ACC112 (cell line): ENCODE measurements around the gene ANKMY1.

ENCODE experiments used
- H2AFZ ChIP-seq: fragments of 200-600 bp; sonication (generic); one replicate; pipeline ENCODE4 v1.6.0; 2017; ENCODE audit warnings: antibody characterized with exemption, low read length; ENCODE audit not compliant: unreplicated experiment
- H3K27ac ChIP-seq: fragments of 200-600 bp; sonication (generic); 2 replicates; pipeline ENCODE4 v1.5.1; 2014; ENCODE audit warnings: low read depth, mild to moderate bottlenecking, antibody characterized with exemption, low read length, moderate library complexity
- H3K27me3 ChIP-seq: fragments of 200-600 bp; sonication (generic); 2 replicates; pipeline ENCODE4 v1.6.1; 2014; ENCODE audit warnings: mild to moderate bottlenecking, antibody characterized with exemption, low read length, moderate library complexity, mixed read lengths; ENCODE audit not compliant: insufficient read depth
- H3K36me3 ChIP-seq: fragments of 200-600 bp; sonication (generic); 2 replicates; pipeline ENCODE4 v1.6.1; 2016; ENCODE audit warnings: mild to moderate bottlenecking, antibody characterized with exemption, low read length, moderate library complexity, mixed read lengths; ENCODE audit not compliant: insufficient read depth
- H3K4me1 ChIP-seq: fragments of 200-600 bp; sonication (generic); one replicate; pipeline ENCODE4 v1.6.1; 2016; ENCODE audit warnings: low read length, mixed read lengths; ENCODE audit not compliant: insufficient read depth, unreplicated experiment, control insufficient read depth
- H3K4me3 ChIP-seq: fragments of 200-600 bp; sonication (generic); 2 replicates; pipeline ENCODE4 v1.5.1; 2014; ENCODE audit warnings: mild to moderate bottlenecking, low read depth, low read length
- H3K79me2 ChIP-seq: fragments of 200-600 bp; sonication (generic); one replicate; pipeline ENCODE4 v1.6.0; 2016; ENCODE audit warnings: low read length; ENCODE audit not compliant: control insufficient read depth, unreplicated experiment, insufficient read depth

Gene ANKMY1

DNA sequence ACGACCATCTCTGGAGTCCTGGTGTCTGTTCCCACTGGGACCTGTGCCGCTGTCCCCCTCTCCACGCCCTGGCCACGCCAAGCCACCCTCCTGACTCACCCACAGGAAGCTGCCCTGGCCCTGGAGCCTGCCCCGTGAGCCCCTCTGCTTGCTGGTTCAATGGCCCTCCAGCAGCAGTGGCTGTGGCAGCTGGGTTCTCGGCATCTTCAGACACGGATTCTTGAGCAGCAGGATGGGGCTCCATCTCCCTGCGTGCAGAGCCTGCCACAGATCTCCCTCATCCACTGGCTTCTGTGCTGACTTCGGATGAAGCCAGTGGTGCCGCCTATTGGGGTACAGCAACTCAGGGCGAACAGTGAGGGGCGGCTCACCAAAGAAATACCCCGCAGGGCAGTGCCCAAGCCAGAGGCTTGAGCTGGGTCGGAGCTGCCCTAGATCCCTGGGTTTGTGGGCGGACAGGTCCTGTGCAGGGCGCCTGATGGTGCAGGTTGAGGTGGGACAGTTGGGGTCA is 42.7 kb upstream of the ANKMY1 start:
- Histone ChIP-seq H3K4me1 (no peaks in the 10 kb centered on the region), H3K27me3 (no peaks in the 10 kb centered on the region), H3K4me3 (no peak overlapping the region), H3K27ac (no peak overlapping the region), H2AFZ (no peak overlapping the region), H3K79me2 (no peaks in the 10 kb centered on the region), H3K36me3 (no peaks in the 10 kb centered on the region)

DNA sequence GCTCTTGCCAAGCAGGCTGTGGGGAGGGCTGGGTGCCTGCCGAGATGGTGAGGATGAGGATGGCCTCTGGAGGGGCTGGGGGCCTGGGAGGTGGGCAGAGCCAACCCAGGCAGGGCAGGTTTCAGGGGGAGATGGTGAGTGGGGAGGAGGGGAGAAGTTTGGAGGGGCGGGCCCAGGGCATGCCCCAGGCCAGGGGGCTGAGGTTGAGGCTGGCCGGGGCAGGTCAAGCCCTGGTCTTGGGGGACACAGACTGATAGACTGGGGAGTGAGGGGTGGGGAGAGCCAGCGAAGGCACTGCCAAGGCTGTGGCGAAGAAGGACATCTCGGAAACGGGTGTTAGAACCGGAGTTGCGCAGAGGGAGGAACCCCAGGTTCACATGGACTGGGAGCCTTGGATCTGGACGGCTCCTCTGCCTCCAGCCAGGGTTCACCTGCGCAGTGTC is 41.4 kb upstream of the ANKMY1 start:
- Histone ChIP-seq H3K79me2 (no peaks in the 10 kb centered on the region), H3K4me3 (no peak overlapping the region), H3K27me3 (no peaks in the 10 kb centered on the region), H3K27ac (no peak overlapping the region), H3K36me3 (no peaks in the 10 kb centered on the region), H2AFZ (no peak overlapping the region), H3K4me1 (no peaks in the 10 kb centered on the region)

DNA sequence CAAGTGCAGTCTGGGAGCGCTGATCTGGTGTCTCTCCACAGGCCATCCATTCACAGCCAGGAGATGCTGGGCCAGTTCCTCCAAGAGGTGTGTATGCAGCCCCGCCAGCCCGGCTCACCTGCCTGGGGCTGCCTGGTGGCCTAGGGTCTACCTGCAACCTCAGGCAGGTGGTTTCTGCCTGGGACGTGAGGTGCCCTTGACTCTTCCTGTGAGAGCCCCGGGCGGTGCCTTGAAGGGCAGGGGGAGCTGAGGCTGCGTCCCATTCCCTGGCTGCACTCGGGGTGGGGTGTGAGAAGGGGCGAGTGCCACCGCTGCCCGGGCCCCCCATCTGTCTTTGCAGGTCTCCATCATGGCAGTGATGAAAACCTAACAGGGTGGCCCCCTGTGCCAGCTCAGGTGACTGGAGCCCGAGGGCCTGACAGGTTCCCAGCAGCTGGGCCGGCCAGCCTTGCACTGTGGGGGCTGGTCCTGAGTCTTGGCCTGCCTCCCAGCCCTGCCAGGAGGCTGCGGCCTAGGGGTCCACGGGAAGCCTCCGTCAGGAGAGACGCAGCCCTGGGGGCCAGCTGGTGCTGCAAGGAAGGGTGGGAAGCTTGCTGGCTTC is 40.6 kb upstream of the ANKMY1 start:
- no peaks in the 10 kb centered on the region for H3K27me3 ChIP-seq
- H3K79me2 ChIP-seq: no peaks in the 10 kb centered on the region
- H3K36me3 ChIP-seq: no peaks in the 10 kb centered on the region
- no peak overlapping the region for H3K27ac ChIP-seq
- no peaks in the 10 kb centered on the region for H3K4me1 ChIP-seq
- H3K4me3 ChIP-seq: no peak overlapping the region
- H2AFZ ChIP-seq: no peak overlapping the region

DNA sequence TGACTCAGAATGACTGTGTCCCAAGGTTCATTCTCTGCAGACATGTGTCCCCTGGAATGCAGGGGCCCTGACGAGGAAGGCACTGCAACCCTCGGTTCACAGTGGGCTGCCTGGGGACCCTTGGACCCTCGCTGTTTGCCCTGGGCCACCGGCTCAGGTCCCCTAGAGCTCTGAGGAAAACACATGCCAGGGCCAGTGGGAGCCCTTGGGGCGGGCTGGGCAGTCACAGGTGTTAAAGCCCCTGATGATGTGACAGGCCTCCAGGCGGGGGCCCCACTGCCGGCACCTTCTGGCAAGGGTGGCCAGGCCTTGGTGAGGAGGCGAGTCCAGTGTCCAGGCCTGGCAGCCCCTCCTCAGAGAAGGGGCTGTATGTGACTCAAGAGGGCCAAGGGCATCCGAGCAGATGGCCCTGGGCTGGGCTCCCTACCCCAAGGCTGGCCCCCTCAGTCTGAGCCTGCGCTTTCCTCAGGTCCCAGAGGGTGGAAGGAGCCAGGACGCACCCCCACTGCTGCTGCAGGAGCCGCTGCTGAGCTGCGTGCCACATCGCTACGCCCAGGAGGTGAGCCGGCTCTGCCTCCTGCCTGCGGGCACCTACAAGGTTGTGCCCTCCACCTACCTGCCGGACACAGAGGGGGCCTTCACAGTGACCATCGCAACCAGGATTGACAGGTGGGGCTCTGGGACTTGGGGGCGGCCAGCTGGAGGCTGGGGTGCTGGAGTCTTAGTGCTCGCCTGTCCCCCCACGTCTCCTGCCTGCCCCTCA is 39.8 kb upstream of the ANKMY1 start:
- Histone ChIP-seq H3K79me2 (no peaks in the 10 kb centered on the region), H2AFZ (no peak overlapping the region), H3K27ac (no peak overlapping the region), H3K36me3 (no peaks in the 10 kb centered on the region), H3K4me3 (no peak overlapping the region), H3K27me3 (no peaks in the 10 kb centered on the region), H3K4me1 (no peaks in the 10 kb centered on the region)

DNA sequence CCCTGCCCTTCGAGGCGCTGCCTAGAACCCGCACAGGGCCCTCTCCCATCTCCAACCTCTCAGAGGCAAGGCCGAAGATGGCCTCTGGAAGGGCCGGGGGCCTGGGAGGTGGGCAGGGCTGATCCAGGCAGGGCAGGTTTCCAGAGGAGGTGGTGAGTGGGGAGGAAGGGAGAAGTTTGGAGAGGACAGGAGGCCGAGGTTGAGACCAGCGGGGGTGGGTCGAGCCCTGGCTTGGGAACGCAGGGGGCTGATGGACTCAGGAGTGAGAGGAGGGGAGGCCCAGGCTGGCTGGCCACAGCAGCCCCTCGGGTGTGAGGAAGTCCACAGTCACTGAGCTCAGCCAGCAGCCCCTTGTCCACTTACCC is 39.2 kb upstream of the ANKMY1 start:
- H3K4me1 ChIP-seq: no peaks in the 10 kb centered on the region
- no peak overlapping the region for H3K27ac ChIP-seq

DNA sequence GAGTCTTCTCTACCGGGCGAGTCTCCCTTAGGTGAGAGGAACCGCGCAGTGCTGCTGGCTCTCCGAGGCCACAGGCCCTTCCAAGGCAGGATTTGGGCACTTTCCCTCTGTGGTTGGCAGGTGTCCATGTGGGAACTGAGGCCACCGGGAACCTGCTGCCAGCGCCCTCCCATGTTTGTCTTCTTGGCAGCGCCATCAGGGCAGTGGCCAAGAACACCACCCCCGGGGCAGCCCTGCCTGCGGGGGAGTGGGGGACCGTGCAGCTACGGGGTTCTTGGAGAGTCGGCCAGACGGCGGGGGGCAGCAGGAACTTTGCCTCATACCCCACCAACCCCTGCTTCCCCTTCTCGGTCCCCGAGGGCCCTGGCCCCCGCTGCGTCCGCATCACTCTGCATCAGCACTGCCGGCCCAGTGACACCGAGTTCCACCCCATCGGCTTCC is 38.7 kb upstream of the ANKMY1 start:
- Histone ChIP-seq H2AFZ (no peak overlapping the region), H3K79me2 (no peaks in the 10 kb centered on the region), H3K4me3 (no peak overlapping the region), H3K27me3 (no peaks in the 10 kb centered on the region), H3K27ac (no peak overlapping the region), H3K4me1 (no peaks in the 10 kb centered on the region), H3K36me3 (no peaks in the 10 kb centered on the region)

More for the DNA sequence above, 39.2 kb upstream of the ANKMY1 start:
- H3K36me3 ChIP-seq: no peaks in the 10 kb centered on the region
- no peak overlapping the region for H3K4me3 ChIP-seq
- no peak overlapping the region for H2AFZ ChIP-seq
- no peaks in the 10 kb centered on the region for H3K27me3 ChIP-seq
- no peaks in the 10 kb centered on the region for H3K79me2 ChIP-seq

DNA sequence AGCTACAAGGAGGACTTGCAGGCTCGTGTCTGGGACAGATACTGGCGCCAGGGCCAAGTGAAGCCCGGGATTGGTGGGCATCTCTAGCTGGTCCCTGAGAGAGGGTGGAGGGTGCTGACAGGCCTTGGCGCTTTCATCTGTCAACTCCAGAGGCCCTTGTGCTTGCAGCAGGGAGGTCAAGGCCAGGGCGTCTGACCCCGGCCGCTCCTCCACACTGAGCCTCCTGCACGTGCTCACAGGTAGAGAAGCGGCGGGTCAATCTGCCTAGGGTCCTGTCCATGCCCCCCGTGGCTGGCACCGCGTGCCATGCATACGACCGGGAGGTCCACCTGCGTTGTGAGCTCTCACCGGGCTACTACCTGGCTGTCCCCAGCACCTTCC is 38.3 kb upstream of the ANKMY1 start:
- Histone ChIP-seq H3K4me3 (no peak overlapping the region), H3K4me1 (peaks cover 4% of the 10 kb centered on the region), H3K27ac (no peak overlapping the region), H3K36me3 (no peaks in the 10 kb centered on the region), H2AFZ (no peak overlapping the region), H3K27me3 (no peaks in the 10 kb centered on the region), H3K79me2 (peaks cover under 1% of the 10 kb centered on the region)

DNA sequence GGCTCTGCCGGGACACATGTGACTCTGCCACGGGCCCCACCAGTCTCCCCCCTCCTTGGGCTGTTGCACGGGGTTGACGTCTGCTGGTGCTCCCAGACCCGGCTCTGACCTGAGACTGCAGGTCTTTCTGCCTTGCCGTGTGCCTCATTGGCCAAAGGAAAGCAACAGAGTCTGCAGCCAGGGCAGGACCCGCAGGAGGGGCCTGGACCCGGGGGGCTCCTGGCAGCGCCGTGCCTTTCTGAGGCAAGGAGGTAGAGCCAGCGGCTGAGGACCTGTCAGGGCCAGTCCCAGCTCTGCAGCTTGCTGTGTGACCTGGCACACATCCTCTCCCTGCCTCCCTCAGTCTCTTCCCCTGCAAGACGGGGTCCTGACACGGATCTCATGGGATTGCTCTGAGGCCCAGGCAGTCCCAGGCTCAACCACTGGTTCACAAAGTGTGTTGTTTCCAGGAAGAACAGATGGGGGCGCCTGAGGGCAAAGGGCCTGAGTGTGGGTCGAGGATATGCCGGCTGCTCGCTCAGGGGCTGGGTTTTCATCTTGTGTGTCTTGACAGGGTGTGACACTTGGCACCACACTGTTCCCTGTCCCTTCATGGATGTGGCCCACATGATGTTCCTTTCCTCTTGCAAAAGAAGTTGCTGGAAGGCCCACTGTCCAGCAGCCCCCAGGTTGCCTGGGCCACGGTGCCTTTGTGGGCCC is 37.7 kb upstream of the ANKMY1 start:
- Histone ChIP-seq H3K27me3 (no peaks in the 10 kb centered on the region), H3K4me3 (no peak overlapping the region), H3K79me2 (peaks cover 3% of the 10 kb centered on the region), H3K36me3 (no peaks in the 10 kb centered on the region), H2AFZ (no peak overlapping the region), H3K27ac (no peak overlapping the region), H3K4me1 (peaks cover 6% of the 10 kb centered on the region)

DNA sequence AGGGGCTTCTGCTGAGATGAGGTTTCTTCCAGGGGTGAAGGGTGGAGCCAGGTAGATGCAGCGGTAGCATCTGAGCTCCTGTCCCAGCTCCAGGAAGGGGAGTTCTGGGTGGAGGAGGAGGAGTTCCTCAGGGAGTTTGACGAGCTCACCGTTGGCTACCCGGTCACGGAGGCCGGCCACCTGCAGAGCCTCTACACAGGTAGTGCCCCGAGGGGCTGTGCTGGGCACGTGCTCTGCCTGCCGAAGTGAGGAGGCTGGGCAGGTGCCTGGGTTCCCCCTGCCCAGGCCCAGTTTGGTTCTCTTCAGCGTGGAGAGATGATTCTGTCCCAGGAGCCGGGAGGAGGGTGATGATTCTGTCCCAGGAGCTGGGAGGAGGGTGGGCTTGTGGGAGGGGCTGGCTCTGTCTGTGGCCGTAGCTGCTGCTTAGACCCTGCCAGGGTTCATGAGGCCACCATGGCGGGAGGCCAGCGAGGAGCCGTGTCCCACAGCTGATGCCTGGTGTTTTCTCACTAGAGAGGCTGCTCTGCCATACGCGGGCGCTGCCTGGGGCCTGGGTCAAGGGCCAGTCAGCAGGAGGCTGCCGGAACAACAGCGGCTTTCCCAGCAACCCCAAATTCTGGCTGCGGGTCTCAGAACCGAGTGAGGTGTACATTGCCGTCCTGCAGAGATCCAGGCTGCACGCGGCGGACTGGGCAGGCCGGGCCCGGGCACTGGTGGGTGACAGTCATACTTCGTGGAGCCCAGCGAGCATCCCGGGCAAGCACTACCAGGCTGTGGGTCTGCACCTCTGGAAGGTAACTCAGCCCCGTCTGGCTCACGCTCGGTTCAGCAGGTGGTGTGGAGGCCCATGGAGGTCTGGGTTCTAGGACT is 37.0 kb upstream of the ANKMY1 start:
- H3K79me2 ChIP-seq: peaks cover 3% of the 10 kb centered on the region
- no peaks in the 10 kb centered on the region for H3K27me3 ChIP-seq
- no peak overlapping the region for H2AFZ ChIP-seq
- H3K4me1 ChIP-seq: peaks cover 6% of the 10 kb centered on the region
- H3K27ac ChIP-seq: no peak overlapping the region
- H3K36me3 ChIP-seq: no peaks in the 10 kb centered on the region
- no peak overlapping the region for H3K4me3 ChIP-seq

DNA sequence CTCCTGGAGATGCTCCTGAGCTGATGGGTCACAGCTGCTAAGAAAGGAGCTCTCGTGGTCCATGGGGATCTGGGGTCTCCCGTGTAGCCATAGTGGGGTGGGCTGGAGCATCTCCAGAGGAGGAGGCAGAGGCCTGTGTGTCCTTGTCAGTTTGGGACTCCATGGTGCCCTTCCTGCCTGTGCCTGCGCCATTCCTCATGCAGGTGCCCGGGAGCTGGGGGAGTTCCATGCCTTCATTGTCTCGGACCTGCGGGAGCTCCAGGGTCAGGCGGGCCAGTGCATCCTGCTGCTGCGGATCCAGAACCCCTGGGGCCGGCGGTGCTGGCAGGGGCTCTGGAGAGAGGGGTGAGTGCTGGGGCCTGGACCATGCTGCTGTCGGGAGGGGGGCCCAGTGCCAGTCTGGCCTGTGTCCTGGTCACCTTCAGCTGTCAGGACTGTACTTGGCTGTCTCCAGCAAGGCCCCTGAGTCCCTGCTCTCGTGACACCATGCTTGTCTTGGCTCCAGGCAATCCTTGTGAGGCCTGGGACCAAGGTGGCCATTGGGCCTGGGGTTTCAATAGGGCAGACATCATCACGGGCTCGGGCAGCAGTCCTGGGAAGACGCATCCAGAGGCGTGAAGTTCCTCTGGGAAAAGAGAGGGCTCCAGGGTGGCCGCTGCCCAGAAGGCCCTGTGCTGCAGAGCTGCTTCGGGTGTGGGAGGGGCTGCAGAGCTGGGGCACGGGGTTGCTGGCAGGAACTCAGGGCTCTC is 36.1 kb upstream of the ANKMY1 start:
- no peaks in the 10 kb centered on the region for H3K27me3 ChIP-seq
- H3K36me3 ChIP-seq: no peaks in the 10 kb centered on the region
- H3K4me1 ChIP-seq: peaks cover 6% of the 10 kb centered on the region
- H3K27ac ChIP-seq: no peak overlapping the region
- peaks cover 11% of the 10 kb centered on the region for H3K79me2 ChIP-seq
- H2AFZ ChIP-seq: no peak overlapping the region
- H3K4me3 ChIP-seq: no peak overlapping the region
